Measurements from ENCODE around the gene LHFPL6.

Gene LHFPL6

DNA sequence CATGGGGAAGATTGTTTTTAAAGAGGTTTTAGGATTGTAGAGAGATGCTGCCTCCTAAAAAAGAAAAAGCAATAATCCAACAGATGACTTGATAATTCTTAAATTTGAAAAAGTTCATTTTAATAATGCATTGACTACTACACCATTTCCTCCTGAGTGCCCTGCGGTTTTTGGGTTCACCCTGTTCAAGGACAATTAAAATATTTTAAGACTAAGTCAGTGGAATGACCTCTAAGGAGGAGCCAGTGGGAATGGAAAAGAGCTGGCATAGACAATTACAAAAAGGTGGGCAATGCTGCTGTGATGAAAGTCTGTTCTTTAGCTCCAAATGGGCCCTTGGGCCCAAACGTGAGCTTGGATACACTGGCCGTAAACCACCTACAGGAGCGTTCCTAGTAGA is 217.8 kb downstream of the LHFPL6 start:
- no peak for DNase-seq (ENCODE audit: low read depth in 2 of 2)

DNA sequence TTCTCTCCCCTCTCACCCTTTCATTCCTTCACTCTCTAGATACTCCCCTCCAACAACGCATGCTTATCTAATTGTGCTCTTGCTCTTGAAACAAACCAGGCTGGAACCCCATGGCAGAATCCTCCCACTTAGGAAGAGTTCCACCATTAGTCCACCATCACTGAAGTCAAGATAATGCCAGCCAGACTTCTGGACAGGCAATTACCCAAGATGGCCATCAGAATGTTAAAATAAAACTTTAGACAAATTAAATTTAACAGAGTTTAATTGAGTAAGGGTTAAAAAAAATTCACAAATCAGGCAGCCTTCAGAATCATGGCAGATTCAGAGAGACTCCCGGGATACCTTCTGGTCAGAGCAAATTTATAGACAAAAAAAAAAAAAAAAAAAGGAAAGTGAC is 221.5 kb downstream of the LHFPL6 start:
- no peak for DNase-seq (ENCODE audit: low read depth in 2 of 2)

GRCh38 chr13:39379667-39380655 is 223.0 kb downstream of the LHFPL6 start:
- DNase-seq (ENCODE audit: low read depth in 2 of 2), result no peak

DNA sequence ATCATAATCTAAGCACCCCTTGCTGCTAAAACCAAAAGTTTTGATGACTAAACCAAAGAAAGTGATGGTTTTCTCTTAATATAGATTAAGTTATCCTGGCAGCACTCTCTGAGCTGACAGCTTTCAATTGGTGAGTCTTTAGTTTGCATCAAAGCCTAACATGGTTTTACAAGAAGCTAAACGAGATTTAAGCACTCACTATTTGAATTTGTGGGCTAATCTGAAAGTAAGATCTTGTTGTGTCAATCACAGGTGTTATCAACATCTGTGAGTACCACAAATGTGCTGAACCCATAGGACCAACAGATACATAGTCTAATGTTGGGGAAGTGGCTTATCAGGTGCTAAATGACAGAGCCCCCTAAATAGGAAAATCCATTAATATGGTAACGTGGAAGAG is 223.9 kb downstream of the LHFPL6 start:
- no peak for DNase-seq (ENCODE audit: low read depth in 2 of 2)

DNA sequence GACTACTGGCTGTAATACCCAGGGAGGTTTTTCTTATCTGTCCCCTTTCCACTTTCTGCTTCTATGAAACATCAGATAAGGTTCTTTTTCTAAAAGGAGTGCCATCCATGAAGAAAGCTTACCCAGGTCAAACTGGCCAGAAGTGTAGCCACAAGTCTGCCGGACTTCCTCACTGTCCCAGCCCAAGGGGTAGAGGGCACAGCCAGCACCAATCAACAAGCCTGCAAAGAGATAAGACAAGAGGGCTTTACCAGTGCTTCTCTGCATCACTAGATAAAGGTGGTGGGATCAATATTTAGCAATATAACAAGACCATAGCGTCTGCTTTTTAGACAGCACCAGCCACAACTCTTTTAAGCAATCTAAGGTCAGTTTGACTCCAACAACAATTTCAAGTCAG is 224.7 kb downstream of the LHFPL6 start:
- no peak for DNase-seq (ENCODE audit: low read depth in 2 of 2)

DNA sequence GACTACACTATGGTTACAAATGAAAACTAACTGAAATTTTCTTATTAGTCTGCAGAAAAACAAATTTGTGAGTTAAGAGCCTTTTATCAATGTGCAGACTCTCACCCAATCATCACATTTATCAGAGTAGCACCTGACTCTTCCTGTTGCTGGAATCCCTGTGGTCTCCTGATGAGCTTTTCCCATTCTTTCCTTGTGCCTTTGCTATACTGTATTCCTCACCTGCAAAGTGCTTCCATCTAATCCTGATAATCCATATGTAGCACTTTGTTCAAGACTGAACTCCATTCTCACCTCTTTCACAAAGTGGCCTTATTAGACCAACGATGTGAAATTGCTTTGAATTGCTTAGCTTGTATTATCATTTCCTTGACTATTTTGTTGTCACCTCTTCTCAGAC is 225.3 kb downstream of the LHFPL6 start:
- DNase-seq (ENCODE audit: low read depth in 2 of 2), result no peak

DNA sequence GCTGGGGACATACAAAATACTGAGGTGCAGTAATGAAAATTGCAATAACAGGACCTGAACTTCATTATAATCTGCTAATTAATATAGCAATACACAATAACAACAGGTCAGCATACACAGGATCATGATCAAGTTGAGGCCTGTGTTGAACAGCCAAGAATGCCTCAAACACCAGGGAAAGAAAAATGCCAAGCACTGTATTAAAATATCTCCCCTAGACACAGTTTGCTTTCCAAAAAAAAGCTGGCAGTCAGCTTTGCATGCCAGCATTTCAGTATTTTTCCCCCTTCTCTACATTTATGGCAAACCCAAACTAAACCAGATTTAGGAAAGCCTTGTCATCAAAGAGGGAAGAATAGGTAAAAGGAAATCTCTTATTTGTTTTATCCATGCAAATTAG is 226.9 kb downstream of the LHFPL6 start:
- DNase-seq (ENCODE audit: low read depth in 2 of 2), result no peak

DNA sequence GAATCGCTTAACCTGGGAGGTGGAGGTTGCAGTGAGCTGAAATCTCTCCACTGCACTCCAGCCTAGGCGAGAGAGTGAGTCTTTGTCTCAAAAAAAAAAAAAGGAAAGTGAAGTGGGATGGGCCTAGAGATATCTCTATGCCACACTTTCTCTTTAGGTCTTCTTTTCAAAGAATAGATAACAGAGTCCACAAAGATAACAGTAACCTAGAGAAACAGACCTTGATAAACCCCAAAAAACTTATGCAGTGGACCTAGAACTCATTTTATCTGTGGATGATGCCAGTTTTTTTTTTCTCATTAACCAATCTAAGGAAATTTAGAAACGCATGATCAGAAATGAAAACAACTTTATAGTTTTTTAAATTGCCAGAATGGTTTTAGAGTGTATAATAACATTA is 227.4 kb downstream of the LHFPL6 start:
- DNase-seq (ENCODE audit: low read depth in 2 of 2), result no peak

GRCh38 chr13:39374741-39375189 is 228.2 kb downstream of the LHFPL6 start:
- no peak for DNase-seq (ENCODE audit: low read depth in 2 of 2)

DNA sequence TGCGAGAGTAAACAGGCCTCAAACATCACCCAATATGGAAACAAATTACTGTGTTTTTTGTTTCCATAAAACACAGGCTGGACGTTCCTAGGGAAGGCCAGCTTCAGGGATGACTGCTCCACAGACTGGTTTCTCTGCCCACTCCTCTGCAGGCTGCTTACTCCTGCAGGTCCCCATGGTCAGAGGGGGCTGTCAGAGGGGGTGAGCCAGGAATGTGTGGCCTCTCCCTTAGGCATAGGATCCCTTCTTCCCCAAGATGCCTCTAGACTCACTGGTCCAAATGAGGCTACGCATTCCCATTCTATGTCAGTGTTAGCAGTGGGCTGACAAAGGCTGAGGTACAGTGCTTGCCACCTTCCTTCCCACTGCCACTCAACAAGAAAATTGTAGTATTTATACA is 229.8 kb downstream of the LHFPL6 start:
- no peak for DNase-seq (ENCODE audit: low read depth in 2 of 2)

DNA sequence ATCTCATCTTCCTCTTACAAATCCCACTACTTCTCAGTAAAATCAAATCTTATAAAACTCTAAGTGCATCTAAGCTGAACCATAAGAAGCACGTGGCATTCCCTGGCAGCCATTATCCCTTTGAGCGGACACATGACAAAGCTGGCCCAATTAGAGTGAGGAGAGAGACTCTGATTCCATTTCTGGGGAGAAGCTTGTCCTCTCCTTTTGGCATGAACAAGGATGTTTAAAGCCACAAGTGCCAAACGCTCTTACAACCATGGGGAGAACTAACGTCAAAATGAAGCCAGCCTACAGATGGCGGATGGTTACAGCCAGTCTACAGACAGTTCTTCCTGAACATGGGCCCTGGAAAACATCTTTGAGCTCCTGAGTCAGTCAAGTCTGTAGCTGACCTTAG is 231.3 kb downstream of the LHFPL6 start:
- DNase-seq (ENCODE audit: low read depth in 2 of 2), result no peak

GRCh38 chr13:39370554-39370953 is 232.4 kb downstream of the LHFPL6 start:
- DNase-seq (ENCODE audit: low read depth in 2 of 2), result no peak

DNA sequence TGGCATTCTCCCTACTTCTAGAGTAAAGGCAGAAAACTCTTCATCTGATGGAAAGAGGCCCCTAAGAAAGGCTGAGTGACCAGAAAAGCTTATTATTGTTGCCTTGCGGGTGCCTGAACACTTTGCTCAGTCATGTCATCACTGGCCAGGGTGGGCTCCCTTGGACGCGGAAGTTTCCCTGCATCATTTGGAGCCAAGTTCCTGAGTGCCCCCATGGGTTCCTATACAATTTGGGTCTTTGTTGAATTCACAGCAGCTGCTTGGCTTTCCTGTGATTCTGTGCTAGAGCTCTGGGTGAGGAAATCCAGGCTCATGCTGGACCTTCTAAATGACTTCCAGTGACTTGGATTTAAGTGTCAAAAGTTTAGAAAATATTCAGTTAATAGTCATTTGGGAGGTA is 232.9 kb downstream of the LHFPL6 start:
- DNase-seq (ENCODE audit: low read depth in 2 of 2), result no peak

DNA sequence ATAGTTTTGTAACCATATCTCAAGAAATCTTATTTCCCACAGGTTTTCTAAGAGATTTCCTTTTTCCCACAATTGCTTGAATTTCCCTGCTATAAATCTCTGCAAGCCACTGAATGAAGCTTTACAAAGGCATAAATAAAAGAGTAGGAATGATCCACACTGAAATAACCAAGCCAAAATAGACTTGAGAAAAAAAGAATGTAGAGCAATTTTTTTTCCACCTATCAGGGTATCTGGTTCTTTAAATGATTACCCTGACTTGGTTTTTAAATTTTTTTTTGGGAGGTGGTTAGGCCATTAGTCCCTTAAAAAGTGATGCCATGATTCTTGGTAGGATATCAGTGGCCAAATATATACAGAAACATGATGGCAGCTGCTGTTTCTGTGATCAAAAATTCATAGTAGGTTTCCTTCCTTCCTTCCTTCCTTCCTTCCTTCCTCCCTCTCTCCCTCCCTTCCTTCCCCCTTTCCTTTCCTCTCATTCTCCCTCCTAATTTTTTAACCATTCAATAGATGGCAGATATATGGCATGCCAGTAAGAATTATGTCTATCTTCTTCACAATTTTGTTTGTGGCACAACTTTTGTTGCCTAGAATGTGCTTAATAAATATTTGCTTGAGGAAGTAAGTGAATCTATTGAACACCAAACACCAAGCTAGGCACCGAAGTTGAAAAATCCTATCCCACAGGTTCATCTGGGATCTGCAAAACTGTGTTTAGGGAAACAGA is 233.7 kb downstream of the LHFPL6 start:
- no peak for DNase-seq (ENCODE audit: low read depth in 2 of 2)

GRCh38 chr13:39365879-39366278 is 237.1 kb downstream of the LHFPL6 start:
- no peak for DNase-seq (ENCODE audit: low read depth in 2 of 2)

DNA sequence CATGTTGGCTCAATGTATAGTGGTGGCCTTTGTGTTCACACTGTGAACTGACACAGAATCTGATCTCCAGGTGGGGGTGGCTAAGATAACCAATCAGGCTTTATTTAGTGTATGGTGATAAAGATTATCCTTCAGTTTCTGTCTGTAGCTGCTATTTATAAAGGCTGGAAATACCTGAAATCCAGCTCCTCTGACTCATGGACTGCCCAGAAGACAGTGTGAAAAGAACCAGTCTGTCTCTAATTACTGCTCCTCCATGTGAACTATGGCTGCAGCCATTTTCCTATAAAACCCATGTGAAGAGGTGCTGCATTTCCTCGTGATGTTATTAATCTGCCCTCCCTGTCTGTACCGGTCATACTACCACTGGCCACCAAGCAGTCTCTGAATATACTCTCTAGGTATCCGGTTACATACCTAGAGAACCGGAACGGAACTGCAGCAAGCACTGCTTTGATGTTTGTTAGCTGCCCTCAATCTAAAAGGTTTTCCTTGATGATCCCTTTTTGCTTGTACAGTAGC is 238.0 kb downstream of the LHFPL6 start:
- DNase-seq (ENCODE audit: low read depth in 2 of 2), result no peak

DNA sequence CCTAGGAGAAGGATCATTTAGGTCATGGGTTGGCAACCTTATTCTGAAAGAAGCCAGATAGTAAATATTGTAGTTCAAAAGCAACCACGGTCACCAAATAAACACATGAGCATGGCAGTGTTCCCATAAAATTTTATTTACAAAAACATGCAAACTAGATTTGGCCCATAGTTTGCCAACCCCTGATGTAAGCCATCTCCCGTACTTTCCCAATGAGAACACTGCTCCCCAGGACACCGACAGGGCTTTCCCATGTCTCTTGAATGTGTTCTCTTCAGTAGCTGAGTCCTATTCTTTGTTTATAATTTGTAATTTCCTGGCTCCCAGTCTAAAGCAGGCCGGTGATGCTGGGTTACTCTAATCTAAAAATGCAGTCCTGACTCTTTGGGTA is 239.6 kb downstream of the LHFPL6 start:
- no peak for DNase-seq (ENCODE audit: low read depth in 2 of 2)

DNA sequence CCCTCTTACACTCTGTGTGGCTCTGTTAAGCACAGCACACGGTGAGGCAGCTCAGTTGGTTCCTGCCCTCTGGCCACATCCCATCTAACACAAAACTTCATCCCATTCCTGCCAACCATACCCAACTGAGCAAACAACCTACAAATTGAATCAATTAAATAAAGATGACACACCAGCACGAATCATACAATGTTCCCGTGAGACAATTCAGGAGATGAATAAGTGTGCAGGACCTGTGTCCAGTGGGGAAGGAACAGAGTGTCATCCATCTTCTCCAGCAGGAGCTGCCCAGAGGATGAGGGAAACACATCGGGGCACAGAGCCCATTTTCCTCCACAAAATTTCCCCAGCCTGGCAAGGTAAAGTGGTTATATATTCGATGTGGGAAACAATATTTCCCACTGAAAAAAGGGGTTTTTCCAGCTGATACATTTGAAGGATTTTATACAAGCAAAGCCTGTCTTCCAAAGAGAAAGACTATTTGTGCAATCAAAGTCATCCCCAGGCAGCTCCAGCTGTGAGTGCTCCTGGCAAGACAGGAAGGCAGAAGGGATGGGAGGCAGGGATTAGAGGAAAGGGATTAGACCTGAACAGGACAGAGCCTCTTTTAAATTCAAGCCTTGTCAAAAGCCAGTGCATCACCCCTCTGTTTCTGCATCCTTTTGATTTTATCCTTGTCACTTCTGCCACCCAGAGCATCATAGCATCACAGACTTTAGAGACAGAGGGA is 240.2 kb downstream of the LHFPL6 start:
- no peak for DNase-seq (ENCODE audit: low read depth in 2 of 2)

DNA sequence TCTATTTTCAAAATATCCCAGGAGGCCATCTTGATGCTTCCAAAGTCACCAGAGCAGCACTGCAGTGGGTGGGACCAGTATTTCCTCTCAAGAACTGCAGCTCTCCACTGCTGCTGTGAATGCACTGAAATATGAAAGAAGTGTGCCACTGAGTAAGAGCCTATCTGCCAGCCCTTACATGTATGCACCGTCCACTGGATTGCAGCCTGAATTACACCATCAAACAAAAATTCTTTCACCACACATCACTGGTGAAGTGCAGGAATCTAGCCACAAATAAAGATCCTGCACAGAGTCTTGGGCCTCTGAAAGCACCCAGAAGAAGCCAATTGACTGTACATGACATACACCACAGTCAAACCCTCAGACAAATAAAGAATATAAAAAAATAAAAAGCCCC is 249.0 kb downstream of the LHFPL6 start:
- no peak for DNase-seq (ENCODE audit: low read depth in 2 of 2)

DNA sequence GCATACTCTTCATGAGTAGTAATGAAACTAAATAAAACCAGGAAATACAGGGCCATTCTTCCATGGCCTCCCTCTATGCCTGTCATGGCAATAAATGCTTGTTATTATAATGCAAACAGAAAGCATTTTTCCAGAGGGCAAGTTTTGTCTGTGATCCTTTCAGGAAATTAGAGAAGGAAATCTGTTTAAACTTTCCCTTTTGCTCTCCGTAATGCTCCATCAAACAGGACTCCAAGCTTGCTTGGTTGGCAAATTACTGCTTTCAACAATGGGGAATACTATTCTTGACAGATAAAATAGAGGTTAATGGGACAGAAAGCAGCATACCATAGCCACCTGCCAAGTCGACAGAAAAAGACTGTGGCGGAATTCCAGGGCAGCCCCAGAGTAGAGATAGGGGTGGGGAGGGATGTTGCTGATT is 252.5 kb downstream of the LHFPL6 start:
- DNase-seq (ENCODE audit: low read depth in 2 of 2), result no peak

GRCh38 chr13:39349391-39349960 is 253.5 kb downstream of the LHFPL6 start:
- no peak for DNase-seq (ENCODE audit: low read depth in 2 of 2)
